ENCODE data around the gene PERM1.
"Not testable (repeated sequence)": the region's sequence is repeated elsewhere in the genome, so short reads cannot be mapped to it uniquely, and the experiment has no call there.

Gene PERM1

GRCh38 chr1:964691-965525 is 17.0 kb downstream of the PERM1 start:
- no peak for DNase-seq (ENCODE audit: low read depth)

GRCh38 chr1:963746-964525 is 18.0 kb downstream of the PERM1 start:
- DNase-seq (ENCODE audit: low read depth): no peak

GRCh38 chr1:963301-963651 is 18.6 kb downstream of the PERM1 start:
- DNase-seq (ENCODE audit: low read depth): no peak

GRCh38 chr1:962381-963300 is 19.3 kb downstream of the PERM1 start:
- no peak for DNase-seq (ENCODE audit: low read depth)

- DNase-seq (ENCODE audit: low read depth): no peak
These were observed 20.7 kb downstream of the PERM1 start for GRCh38 chr1:961132-961669.

GRCh38 chr1:960363-961131 is 21.3 kb downstream of the PERM1 start, which contains the start of gene KLHL17:
Gene KLHL17 (plus strand): TSS chr1:960584. CDS start chr1:960694, 110 bp downstream.
- peak; percentile 72 for DNase-seq (ENCODE audit: low read depth)

GRCh38 chr1:959731-960362 is 22.0 kb downstream of the PERM1 start:
- DNase-seq (ENCODE audit: low read depth): no peak

- peak; percentile 96 for DNase-seq (ENCODE audit: low read depth)
These were observed 22.8 kb downstream of the PERM1 start, which contains the start of gene NOC2L for GRCh38 chr1:958823-959730. Gene NOC2L (minus strand): TSS chr1:959256. CDS start chr1:959240, 16 bp downstream.

- DNase-seq (ENCODE audit: low read depth): no peak
These were observed 25.3 kb downstream of the PERM1 start for GRCh38 chr1:956636-957035.

- no peak for DNase-seq (ENCODE audit: low read depth)
These were observed 26.4 kb downstream of the PERM1 start for GRCh38 chr1:955474-955873.

GRCh38 chr1:954927-955326 is 27.0 kb downstream of the PERM1 start:
- DNase-seq (ENCODE audit: low read depth): no peak

GRCh38 chr1:953524-954320 is 28.2 kb downstream of the PERM1 start:
- no peak for DNase-seq (ENCODE audit: low read depth)

GRCh38 chr1:952603-953002 is 29.3 kb downstream of the PERM1 start:
- no peak for DNase-seq (ENCODE audit: low read depth)

GRCh38 chr1:952201-952600 is 29.7 kb downstream of the PERM1 start:
- DNase-seq (ENCODE audit: low read depth): no peak

- DNase-seq (ENCODE audit: low read depth): no peak
These were observed 30.5 kb downstream of the PERM1 start for GRCh38 chr1:951364-951763.

- no peak for DNase-seq (ENCODE audit: low read depth)
These were observed 31.0 kb downstream of the PERM1 start for GRCh38 chr1:950881-951280.

- DNase-seq (ENCODE audit: low read depth): no peak
These were observed 31.6 kb downstream of the PERM1 start for GRCh38 chr1:950268-950667.

GRCh38 chr1:947958-948357 is 33.9 kb downstream of the PERM1 start:
- no peak for DNase-seq (ENCODE audit: low read depth)

- not testable (repeated sequence) for DNase-seq (ENCODE audit: low read depth)
These were observed 35.1 kb downstream of the PERM1 start for GRCh38 chr1:946811-947210.

All from activated T-helper 9 cell treated with anti-CD3 and anti-CD28 coated beads, Interleukin-2, amount 50 U/mL, for 16 hours (primary cell).